Measurements from ENCODE around the gene AMMECR1. TPM values are rescaled to one million over a fixed set of nuclear protein-coding genes. Genes with fewer than 3 reads are reported as not detected.

AMMECR1 gene
- total and polyA plus RNA-seq, 2 experiments from 2014 or later: 10.5 to 20.0 TPM

DNA sequence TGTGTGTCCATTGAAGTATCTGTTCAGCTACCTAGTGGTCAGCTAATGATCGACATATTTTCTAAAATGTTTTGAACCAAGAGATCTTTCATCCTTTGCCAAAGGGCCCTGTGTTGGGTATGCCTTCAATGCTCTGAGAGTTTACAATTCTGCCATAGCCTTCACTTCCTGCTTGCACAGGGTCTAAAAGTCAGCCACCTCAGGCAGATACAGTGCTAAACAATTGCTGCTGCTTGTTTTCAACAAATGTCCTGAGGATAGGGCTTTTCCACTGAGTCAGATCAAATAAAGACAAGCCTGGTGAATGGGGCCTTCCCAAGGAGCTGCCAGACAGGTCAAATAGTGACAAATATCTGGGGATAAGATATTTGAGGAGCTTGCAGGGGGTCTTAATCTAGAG lies 16.7 kb downstream of the AMMECR1 start:
- H3K36me3 ChIP-seq: no peaks in the 10 kb centered on the region
- TF ChIP-seq, protein P1, sequence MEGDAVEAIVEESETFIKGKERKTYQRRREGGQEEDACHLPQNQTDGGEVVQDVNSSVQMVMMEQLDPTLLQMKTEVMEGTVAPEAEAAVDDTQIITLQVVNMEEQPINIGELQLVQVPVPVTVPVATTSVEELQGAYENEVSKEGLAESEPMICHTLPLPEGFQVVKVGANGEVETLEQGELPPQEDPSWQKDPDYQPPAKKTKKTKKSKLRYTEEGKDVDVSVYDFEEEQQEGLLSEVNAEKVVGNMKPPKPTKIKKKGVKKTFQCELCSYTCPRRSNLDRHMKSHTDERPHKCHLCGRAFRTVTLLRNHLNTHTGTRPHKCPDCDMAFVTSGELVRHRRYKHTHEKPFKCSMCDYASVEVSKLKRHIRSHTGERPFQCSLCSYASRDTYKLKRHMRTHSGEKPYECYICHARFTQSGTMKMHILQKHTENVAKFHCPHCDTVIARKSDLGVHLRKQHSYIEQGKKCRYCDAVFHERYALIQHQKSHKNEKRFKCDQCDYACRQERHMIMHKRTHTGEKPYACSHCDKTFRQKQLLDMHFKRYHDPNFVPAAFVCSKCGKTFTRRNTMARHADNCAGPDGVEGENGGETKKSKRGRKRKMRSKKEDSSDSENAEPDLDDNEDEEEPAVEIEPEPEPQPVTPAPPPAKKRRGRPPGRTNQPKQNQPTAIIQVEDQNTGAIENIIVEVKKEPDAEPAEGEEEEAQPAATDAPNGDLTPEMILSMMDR (IDR thresholded peaks at IDR 0.05; ENCODE audit: low read depth, low read length): no peak
- H3K9me3 ChIP-seq (ENCODE audit: low read depth): no peaks in the 10 kb centered on the region
- DNase-seq (ENCODE audit: low read depth in 1 of 2, low spot score in 1 of 2): no peak
- H3K4me3 ChIP-seq: no peak overlapping the region
- H3K4me1 ChIP-seq (ENCODE audit: low read depth): no peaks in the 10 kb centered on the region
- H3K27ac ChIP-seq: no peak overlapping the region
- H3K27me3 ChIP-seq: no peaks in the 10 kb centered on the region

DNA sequence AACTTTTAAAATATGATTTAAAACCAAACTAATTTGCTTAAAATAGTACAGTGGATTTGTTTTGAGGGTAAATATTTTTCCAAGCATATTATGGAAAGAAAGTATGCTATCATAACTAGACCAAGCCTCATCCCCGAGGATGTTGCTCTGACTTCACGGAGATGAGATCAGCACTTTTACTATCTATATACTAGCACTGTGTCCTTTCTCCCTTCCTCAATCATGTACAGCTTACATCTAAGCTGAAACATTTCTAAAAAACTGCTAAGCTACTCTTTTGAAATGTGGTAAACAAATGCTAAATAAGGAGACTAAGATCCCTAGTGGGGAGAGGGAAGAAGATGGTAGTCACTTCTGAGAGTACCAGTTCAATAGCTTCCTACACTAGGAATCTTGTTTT lies 23.8 kb downstream of the AMMECR1 start:
- Histone ChIP-seq H3K36me3 (no peaks in the 10 kb centered on the region), H3K27me3 (no peaks in the 10 kb centered on the region), H3K4me3 (no peak overlapping the region), H3K9me3 (ENCODE audit: low read depth) (no peaks in the 10 kb centered on the region), H3K27ac (no peak overlapping the region), H3K4me1 (ENCODE audit: low read depth) (no peaks in the 10 kb centered on the region)
- no peak for DNase-seq (ENCODE audit: low read depth in 1 of 2, low spot score in 1 of 2)
- TF ChIP-seq, protein P1 (IDR thresholded peaks at IDR 0.05; ENCODE audit: low read depth, low read length): no peak

DNA sequence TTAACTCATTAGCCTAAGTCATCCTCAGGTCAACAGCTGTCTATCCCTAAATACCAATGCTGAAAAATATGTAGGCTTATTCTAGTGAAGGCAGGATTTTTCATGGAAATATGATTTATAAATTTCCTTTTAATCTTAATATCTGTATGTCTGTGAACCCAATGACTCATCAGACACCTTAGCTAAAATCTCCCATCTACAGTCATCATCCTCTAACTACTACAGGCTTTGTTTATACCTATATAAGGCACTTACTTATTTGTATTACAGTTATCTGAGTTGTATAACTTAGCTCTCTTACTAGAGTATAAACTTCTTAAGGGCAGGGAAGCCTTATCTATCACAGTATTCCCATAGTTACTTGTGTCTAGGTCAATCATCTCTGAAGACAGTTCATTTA lies 24.2 kb downstream of the AMMECR1 start:
- H3K27me3 ChIP-seq: no peaks in the 10 kb centered on the region
- TF ChIP-seq, protein P1 (IDR thresholded peaks at IDR 0.05; ENCODE audit: low read depth, low read length): no peak
- no peaks in the 10 kb centered on the region for H3K9me3 ChIP-seq (ENCODE audit: low read depth)
- no peak overlapping the region for H3K27ac ChIP-seq
- H3K4me3 ChIP-seq: no peak overlapping the region
- H3K4me1 ChIP-seq (ENCODE audit: low read depth): no peaks in the 10 kb centered on the region
- H3K36me3 ChIP-seq: no peaks in the 10 kb centered on the region
- no peak for DNase-seq (ENCODE audit: low read depth in 1 of 2, low spot score in 1 of 2)

DNA sequence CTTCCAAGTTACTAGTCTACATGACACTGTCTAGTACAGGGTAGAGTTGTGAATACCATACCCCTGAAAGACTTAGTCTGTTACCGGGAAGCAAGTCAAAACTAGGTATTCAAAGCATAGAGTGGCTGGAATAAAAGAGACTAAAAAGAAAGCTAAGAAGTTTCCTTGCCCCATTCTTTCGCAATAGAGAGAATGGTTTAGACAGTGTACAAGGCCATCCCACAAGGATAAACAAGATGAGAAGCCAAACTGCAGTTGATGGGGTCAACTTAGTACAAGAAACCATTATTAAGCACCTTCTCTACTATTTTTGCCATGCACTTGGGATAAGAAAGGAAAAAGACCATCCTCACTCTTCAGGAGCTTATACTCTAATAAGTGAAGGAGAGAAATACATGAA lies 30.3 kb downstream of the AMMECR1 start:
- Histone ChIP-seq H3K4me1 (ENCODE audit: low read depth) (no peaks in the 10 kb centered on the region), H3K27me3 (no peaks in the 10 kb centered on the region), H3K4me3 (no peak overlapping the region), H3K36me3 (no peaks in the 10 kb centered on the region), H3K27ac (no peak overlapping the region), H3K9me3 (ENCODE audit: low read depth) (no peaks in the 10 kb centered on the region)
- peak in 1 of 2 donors; percentile 41 for DNase-seq (ENCODE audit: low read depth in 1 of 2, low spot score in 1 of 2)
- TF ChIP-seq, protein P1 (IDR thresholded peaks at IDR 0.05; ENCODE audit: low read depth, low read length): no peak

DNA sequence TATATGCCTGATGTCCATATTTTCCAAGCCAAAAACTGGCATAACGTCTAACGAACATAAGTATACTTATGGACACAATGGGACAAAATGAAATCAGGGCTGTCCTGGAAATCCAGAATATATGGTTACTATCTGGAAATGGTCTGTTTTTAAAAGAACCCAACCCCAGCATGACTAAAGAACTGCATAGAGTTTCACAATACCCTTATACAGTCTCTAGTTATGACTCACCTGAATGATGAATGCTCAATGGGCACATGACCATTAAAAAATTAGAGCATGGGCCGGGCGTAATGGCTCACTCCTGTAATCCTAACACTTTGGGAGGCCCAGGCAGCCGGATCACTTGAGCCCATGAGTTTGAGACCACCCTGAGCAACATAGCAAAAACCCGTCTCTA lies 31.8 kb downstream of the AMMECR1 start:
- Histone ChIP-seq H3K4me3 (no peak overlapping the region), H3K4me1 (ENCODE audit: low read depth) (no peaks in the 10 kb centered on the region), H3K27ac (no peak overlapping the region), H3K9me3 (ENCODE audit: low read depth) (no peaks in the 10 kb centered on the region), H3K36me3 (no peaks in the 10 kb centered on the region), H3K27me3 (no peaks in the 10 kb centered on the region)
- DNase-seq (ENCODE audit: low read depth in 1 of 2, low spot score in 1 of 2): peak in 1 of 2 donors; percentile 80
- TF ChIP-seq, protein P1 (IDR thresholded peaks at IDR 0.05; ENCODE audit: low read depth, low read length): no peak

DNA sequence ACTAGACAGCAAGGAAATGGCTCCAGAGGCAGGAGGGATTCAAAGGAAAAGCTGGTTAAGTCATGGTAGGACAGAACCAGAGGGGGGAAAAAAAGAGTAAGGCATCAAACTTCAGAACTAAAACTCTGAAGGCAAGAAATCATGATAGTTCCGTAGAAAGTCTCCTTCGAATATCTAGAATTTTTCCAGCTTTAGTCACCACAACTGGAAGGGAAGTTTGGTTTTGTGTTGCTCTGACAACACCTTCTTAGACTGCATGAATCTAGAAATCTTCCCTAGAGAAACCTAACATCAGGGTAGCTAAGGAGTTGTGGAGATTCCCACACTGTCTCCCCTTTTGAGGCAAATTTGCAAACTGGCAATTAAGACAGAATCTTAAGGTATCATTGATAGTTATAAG lies 33.7 kb downstream of the AMMECR1 start:
- H3K27me3 ChIP-seq: no peaks in the 10 kb centered on the region
- H3K36me3 ChIP-seq: no peaks in the 10 kb centered on the region
- no peak overlapping the region for H3K27ac ChIP-seq
- TF ChIP-seq, protein P1 (IDR thresholded peaks at IDR 0.05; ENCODE audit: low read depth, low read length): no peak
- H3K4me3 ChIP-seq: no peak overlapping the region
- H3K4me1 ChIP-seq (ENCODE audit: low read depth): no peaks in the 10 kb centered on the region
- DNase-seq (ENCODE audit: low read depth in 1 of 2, low spot score in 1 of 2): peak in 1 of 2 donors; percentile 78
- H3K9me3 ChIP-seq (ENCODE audit: low read depth): no peaks in the 10 kb centered on the region
